H1 (cell line): ENCODE results near the gene DMAC2. TPM values are rescaled to one million over a fixed set of nuclear protein-coding genes. Genes with fewer than 3 reads are reported as not detected.
A peak's percentile ranks its signal among the peaks of the same experiment; 100 is the strongest.

Experiments used
- CTCF ChIA-PET: fragments of 300-600 bp; sonication (Branson Sonifier 250); formaldehyde crosslinking; loops from one replicate; lab custom pipeline; 2021; ENCODE audit not compliant: partially characterized antibody; lab: Charles Lee
- POLR2A ChIA-PET: fragments of 300-600 bp; sonication (Branson Sonifier 250); formaldehyde crosslinking; loops from one replicate; lab custom pipeline; 2021; ENCODE audit warnings: inconsistent platforms; ENCODE audit not compliant: partially characterized antibody; lab: Charles Lee
- DNase-seq, 2 experiments: peaks; one replicate each; pipeline versions ENCODE4 v3.0.0 to v3.0.0-alpha.2; 2010 to 2022; ENCODE audit warnings: low spot score in 2 of 2, low read depth in 1 of 2, mixed read lengths in 1 of 2
- FAIRE-seq: peaks from 2 replicates; lab custom pipeline; 2011; peaks lifted over from hg19 to GRCh38; lab: Jason Lieb, UNC
- H2AFZ ChIP-seq: 2 replicates; pipeline ENCODE4 v1.8.1; 2012; ENCODE audit warnings: low read length, inconsistent platforms
- H2AK5ac ChIP-seq: 2 replicates; pipeline ENCODE4 v1.6.1; 2013; ENCODE audit warnings: low read depth, low read length
- H2BK120ac ChIP-seq: replicated peaks from 2 replicates; pipeline ENCODE3; 2013; ENCODE audit warnings: low read depth, low read length, inconsistent platforms
- H2BK12ac ChIP-seq: 2 replicates; pipeline ENCODE4 v1.6.1; 2013; ENCODE audit warnings: low read depth, low read length
- H2BK15ac ChIP-seq: 2 replicates; pipeline ENCODE4 v1.6.1; 2013; ENCODE audit warnings: low read length
- H2BK20ac ChIP-seq: 2 replicates; pipeline ENCODE4 v1.6.1; 2013; ENCODE audit warnings: low read length
- H2BK5ac ChIP-seq: 2 replicates; pipeline ENCODE4 v1.6.1; 2013; ENCODE audit warnings: low read depth, low read length
- H3K14ac ChIP-seq: 2 replicates; pipeline ENCODE4 v1.6.1; 2013; ENCODE audit warnings: inconsistent platforms; ENCODE audit not compliant: insufficient read length
- H3K18ac ChIP-seq: 2 replicates; pipeline ENCODE4 v1.6.1; 2013; ENCODE audit warnings: low read length; ENCODE audit errors: extremely low read depth
- H3K23ac ChIP-seq: 2 replicates; pipeline ENCODE4 v1.6.1; 2013; ENCODE audit warnings: inconsistent platforms; ENCODE audit not compliant: insufficient read length
- H3K23me2 ChIP-seq: 2 replicates; pipeline ENCODE4 v1.6.1; 2013; ENCODE audit warnings: low read depth, low read length
- H3K27ac ChIP-seq: 2 replicates; pipeline ENCODE4 v1.6.1; 2011; ENCODE audit warnings: low read depth, low read length, inconsistent platforms
- H3K27me3 ChIP-seq, 4 experiments: replicated peaks in 1 of 4; 1 replicate in 1 of 4; 2 replicates in 3 of 4; pipeline versions ENCODE4 v1.6.1 to v1.8.1; 2011 to 2013; ENCODE audit warnings: low read length in 3 of 4, mild to moderate bottlenecking in 3 of 4, inconsistent platforms in 2 of 4, mixed read lengths in 2 of 4, moderate library complexity in 1 of 4; ENCODE audit not compliant: control insufficient read depth in 3 of 4, insufficient read depth in 3 of 4; ENCODE audit errors: extremely low read depth in 1 of 4
- H3K36me3 ChIP-seq, 4 experiments: 2 replicates each; pipeline versions ENCODE4 v1.6.1 to v1.8.1; 2011 to 2013; ENCODE audit warnings: mild to moderate bottlenecking in 4 of 4, low read length in 3 of 4, moderate library complexity in 2 of 4, control low read depth in 1 of 4, inconsistent platforms in 1 of 4; ENCODE audit not compliant: insufficient read depth in 4 of 4, control insufficient read depth in 2 of 4
- H3K4ac ChIP-seq: replicated peaks from 2 replicates; pipeline ENCODE3; 2013; ENCODE audit warnings: low read length, low read depth, mixed read lengths, inconsistent platforms; ENCODE audit not compliant: insufficient read length
- H3K4me1 ChIP-seq, 4 experiments: replicated peaks in 1 of 4; 1 replicate in 1 of 4; 2 replicates in 3 of 4; pipeline versions ENCODE4 v1.6.1 to v1.8.1; 2011 to 2013; ENCODE audit warnings: low read length in 3 of 4, inconsistent platforms in 2 of 4, mixed read lengths in 1 of 4; ENCODE audit not compliant: insufficient read depth in 4 of 4, control insufficient read depth in 3 of 4
- H3K4me2 ChIP-seq, 2 experiments: 2 replicates each; pipeline versions ENCODE4 v1.6.1 to v1.8.1; 2011 to 2013; ENCODE audit warnings: low read depth in 2 of 2, low read length in 2 of 2, control low read depth in 1 of 2, inconsistent platforms in 1 of 2, mild to moderate bottlenecking in 1 of 2; ENCODE audit not compliant: insufficient read depth in 1 of 2
- H3K4me3 ChIP-seq, 4 experiments: fragments of 200-600, 300-600 bp in 1 of 4; sonication (generic), shearing (Covaris generic), sonication (Bioruptor Twin) in 1 of 4; 2 replicates each; pipeline versions ENCODE4 v1.5.1 to v1.8.1; 2011 to 2016; ENCODE audit warnings: low read length in 4 of 4, low read depth in 3 of 4, control low read depth in 2 of 4, inconsistent platforms in 2 of 4, mild to moderate bottlenecking in 2 of 4, mixed read lengths in 1 of 4, moderate library complexity in 1 of 4; ENCODE audit not compliant: insufficient read depth in 2 of 4; ENCODE audit errors: extremely low read depth in 1 of 4
- H3K56ac ChIP-seq: replicated peaks from 2 replicates; pipeline ENCODE3; 2013; ENCODE audit warnings: low read depth, mild to moderate bottlenecking, mixed read lengths, low read length, inconsistent platforms; ENCODE audit not compliant: insufficient read length
- H3K79me1 ChIP-seq: 2 replicates; pipeline ENCODE4 v1.6.1; 2013; ENCODE audit warnings: low read depth, low read length, control low read depth
- H3K79me2 ChIP-seq, 2 experiments: 2 replicates each; pipeline versions ENCODE4 v1.6.1 to v1.8.1; 2012 to 2013; ENCODE audit warnings: low read length in 2 of 2, mild to moderate bottlenecking in 2 of 2, inconsistent platforms in 1 of 2; ENCODE audit not compliant: insufficient read depth in 2 of 2, control insufficient read depth in 1 of 2
- H3K9ac ChIP-seq, 4 experiments: replicated peaks in 1 of 4; 1 replicate in 1 of 4; 2 replicates in 3 of 4; pipeline versions ENCODE4 v1.6.1 to v1.8.1; 2011 to 2013; ENCODE audit warnings: low read depth in 3 of 4, low read length in 3 of 4, control low read depth in 2 of 4, mild to moderate bottlenecking in 2 of 4, moderate library complexity in 2 of 4, inconsistent platforms in 1 of 4; ENCODE audit errors: extremely low read depth in 1 of 4
- H3K9me3 ChIP-seq, 2 experiments: 2 replicates each; pipeline versions ENCODE4 v1.6.1 to v1.8.1; 2012 to 2013; ENCODE audit warnings: mild to moderate bottlenecking in 2 of 2, moderate library complexity in 2 of 2, control low read depth in 1 of 2, inconsistent platforms in 1 of 2, low read depth in 1 of 2, low read length in 1 of 2, mixed read lengths in 1 of 2; ENCODE audit not compliant: insufficient read depth in 2 of 2
- H4K20me1 ChIP-seq, 2 experiments: replicated peaks in 1 of 2; 2 replicates each; pipeline versions ENCODE3 to v1.8.1; 2011 to 2013; ENCODE audit warnings: inconsistent platforms in 2 of 2, low read length in 2 of 2, mild to moderate bottlenecking in 1 of 2; ENCODE audit not compliant: insufficient read depth in 2 of 2, control insufficient read depth in 1 of 2
- H4K5ac ChIP-seq: 2 replicates; pipeline ENCODE4 v1.6.1; 2013; ENCODE audit warnings: low read length, low read depth, mixed read lengths, inconsistent platforms; ENCODE audit not compliant: insufficient read length
- H4K8ac ChIP-seq: 2 replicates; pipeline ENCODE4 v1.8.0; 2013; ENCODE audit warnings: mild to moderate bottlenecking, moderate library complexity, low read length, inconsistent platforms; ENCODE audit not compliant: insufficient read depth; ENCODE audit errors: extremely low read depth
- H4K91ac ChIP-seq: replicated peaks from 2 replicates; pipeline ENCODE3; 2013; ENCODE audit warnings: low read length, mixed read lengths, inconsistent platforms; ENCODE audit not compliant: insufficient read length
- CBX8 ChIP-seq: fragments of 300-800, 300-1000 bp; sonication (generic); IDR thresholded peaks from 2 replicates; pipeline ENCODE4 v1.7.1; 2016; ENCODE audit warnings: low read depth, low read length, borderline replicate concordance
- HDAC6 ChIP-seq: IDR thresholded peaks from one replicate; pipeline ENCODE4 v1.7.1; 2012; ENCODE audit warnings: low read depth, mild to moderate bottlenecking, inconsistent platforms, low read length, moderate library complexity
- SRF ChIP-seq: IDR thresholded peaks from 2 replicates; pipeline ENCODE4 v1.6.1; 2011; ENCODE audit warnings: mild to moderate bottlenecking, low read depth, low read length, moderate library complexity
- whole genome bisulfite sequencing, 2 experiments: shearing (Covaris generic) in 1 of 2; methylation state at CpG; one replicate each; pipeline versions ENCODE4 v1.1.6 to v1.1.7; 2013 to 2015; ENCODE audit warnings: low lambda C conversion rate in 2 of 2, mixed read lengths in 2 of 2, inconsistent platforms in 1 of 2, low coverage in 1 of 2, missing lambda C conversion rate in 1 of 2; ENCODE audit not compliant: insufficient replicate concordance in 2 of 2, insufficient coverage in 1 of 2, insufficient read length in 1 of 2; ENCODE audit errors: extremely low coverage in 1 of 2, missing lambda C conversion rate in 1 of 2; 5-methylcytosine and 5-hydroxymethylcytosine counted together
- polyA plus RNA-seq, 7 experiments: library from polyadenylated mRNA; depleted of rRNA in 3 of 7; stranded (reverse) in 5 of 7; unstranded in 2 of 7; fragments of >200 nt in 5 of 7; fragments of 200-250 nt in 2 of 7; gene quantifications; 1 replicate in 5 of 7; 2 replicates in 1 of 7; 4 replicates in 1 of 7; pipeline versions ENCODE4 v1.2.1 to v1.2.3, GENCODE V29; 2011 to 2013; ENCODE audit warnings: missing spikeins in 2 of 7, mixed read lengths in 2 of 7
- total RNA-seq: library from RNA; stranded (reverse); fragmentation: NEBNext Ultra II Directional; extraction: Animal tissue kit (Norgen Biotek cat#: 25700); gene quantifications from 2 replicates; pipeline ENCODE4 v1.2.1, GENCODE V29; 2021
- TF ChIP-seq, protein P1 (sequence below), 3 experiments: IDR thresholded peaks; 1 replicate in 2 of 3; 2 replicates in 1 of 3; pipeline versions ENCODE4 v1.5.1 to v1.6.1; 2011; ENCODE audit warnings: low read length in 3 of 3, mild to moderate bottlenecking in 3 of 3, inconsistent platforms in 2 of 3, low read depth in 1 of 3, moderate library complexity in 1 of 3; ENCODE audit not compliant: insufficient read depth in 1 of 3; ENCODE audit errors: control extremely low read depth in 1 of 3

Gene DMAC2
- total and polyA plus RNA-seq, 2 of the 8 experiments (the other 6 are each of a cell fraction or from before 2014, with no cell fraction given) = 86.8 to 170 TPM

DNA sequence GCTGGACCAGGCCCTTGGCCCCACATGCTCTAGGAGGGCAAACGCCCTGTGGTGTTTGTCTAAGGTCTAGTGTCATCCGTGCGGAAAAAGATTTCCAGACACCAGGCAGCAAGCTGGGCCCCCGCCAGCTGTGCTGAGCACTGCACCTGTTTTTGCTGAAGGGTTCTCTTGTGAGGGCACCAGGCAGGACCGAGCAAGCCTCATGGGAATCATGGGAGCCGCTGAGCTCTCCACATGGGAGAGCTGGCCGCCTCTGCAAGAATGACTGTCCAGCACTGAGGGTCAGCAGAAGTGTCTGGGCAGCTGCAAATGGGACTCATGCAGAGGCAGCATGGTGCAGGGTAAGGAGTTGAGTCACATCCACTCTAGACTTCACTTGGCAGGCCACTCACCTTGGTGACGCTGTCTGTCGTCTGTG is 24.5 kb downstream of the DMAC2 start:
- H3K14ac ChIP-seq = no peak overlapping the region
- H2AFZ ChIP-seq = no peak overlapping the region
- H3K79me1 ChIP-seq = no peaks in the 10 kb centered on the region
- POLR2A ChIA-PET = interaction anchor here (0.8 to 1.8 kb wide), 3 partner anchors 16 to 24 kb away, joined by 3 to 4 read pairs (median 4); partner anchors contain the start of gene DMAC2
- H4K20me1 ChIP-seq = no peaks in the 10 kb centered on the region
- no peaks in the 10 kb centered on the region for H3K23me2 ChIP-seq
- peak overlapping the region; percentile 35; the same call in 1 of the 2 replicates for H2BK5ac ChIP-seq
- TF ChIP-seq HDAC6 (no peak), SRF (no peak), CBX8 (no peak)
- TF ChIP-seq, protein P1, sequence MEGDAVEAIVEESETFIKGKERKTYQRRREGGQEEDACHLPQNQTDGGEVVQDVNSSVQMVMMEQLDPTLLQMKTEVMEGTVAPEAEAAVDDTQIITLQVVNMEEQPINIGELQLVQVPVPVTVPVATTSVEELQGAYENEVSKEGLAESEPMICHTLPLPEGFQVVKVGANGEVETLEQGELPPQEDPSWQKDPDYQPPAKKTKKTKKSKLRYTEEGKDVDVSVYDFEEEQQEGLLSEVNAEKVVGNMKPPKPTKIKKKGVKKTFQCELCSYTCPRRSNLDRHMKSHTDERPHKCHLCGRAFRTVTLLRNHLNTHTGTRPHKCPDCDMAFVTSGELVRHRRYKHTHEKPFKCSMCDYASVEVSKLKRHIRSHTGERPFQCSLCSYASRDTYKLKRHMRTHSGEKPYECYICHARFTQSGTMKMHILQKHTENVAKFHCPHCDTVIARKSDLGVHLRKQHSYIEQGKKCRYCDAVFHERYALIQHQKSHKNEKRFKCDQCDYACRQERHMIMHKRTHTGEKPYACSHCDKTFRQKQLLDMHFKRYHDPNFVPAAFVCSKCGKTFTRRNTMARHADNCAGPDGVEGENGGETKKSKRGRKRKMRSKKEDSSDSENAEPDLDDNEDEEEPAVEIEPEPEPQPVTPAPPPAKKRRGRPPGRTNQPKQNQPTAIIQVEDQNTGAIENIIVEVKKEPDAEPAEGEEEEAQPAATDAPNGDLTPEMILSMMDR (IDR thresholded peaks at IDR 0.05; ENCODE audit: control extremely low read depth in 1 of 3, insufficient read depth in 1 of 3, low read depth in 1 of 3, low read length in 3 of 3) = no peak
- no peak overlapping the region for H3K23ac ChIP-seq
- no peak for DNase-seq
- H4K8ac ChIP-seq = no peak overlapping the region
- H3K4me1 ChIP-seq = no peaks in the 10 kb centered on the region
- H3K27me3 ChIP-seq = no peaks in the 10 kb centered on the region; a peak in 1 of 7 replicates
- H3K79me2 ChIP-seq = no peaks in the 10 kb centered on the region
- H2BK15ac ChIP-seq = no peak overlapping the region
- no peak overlapping the region for H2BK12ac ChIP-seq
- H2AK5ac ChIP-seq = no peak overlapping the region
- H3K4me3 ChIP-seq = no peak overlapping the region
- H4K5ac ChIP-seq = no peak overlapping the region
- 88% methylated on average over 9 of the region's 9 CpGs; no CpG with 5 or more reads in 1 of the 2 experiments for WGBS, 2 experiments
- no peak overlapping the region for H2BK20ac ChIP-seq
- CTCF ChIA-PET = interaction anchor here (0.7 kb wide), 2 partner anchors 25 to 63 kb away, joined by 3 read pairs; partner anchors contain the start of gene DMAC2
- peaks cover 2 to 13% (median 6%) of the 10 kb centered on the region in 4 experiments; a peak in 6 of 8 replicates for H3K36me3 ChIP-seq
- no peak for FAIRE-seq
- no peak overlapping the region for H2BK120ac ChIP-seq
- H3K18ac ChIP-seq = no peak overlapping the region
- H4K91ac ChIP-seq = no peak overlapping the region
- no peak overlapping the region for H3K4me2 ChIP-seq
- no peak overlapping the region for H3K56ac ChIP-seq
- H3K9me3 ChIP-seq = no peaks in the 10 kb centered on the region
- H3K27ac ChIP-seq = no peak overlapping the region
- H3K4ac ChIP-seq = no peak overlapping the region
- H3K9ac ChIP-seq = no peak overlapping the region
